Vagina (tissue), 2 donors: ENCODE measurements around the gene MAML2.

Source experiments
- POLR2A ChIP-seq, 2 donors: fragments of 450-650 bp; IDR thresholded peaks; one replicate each; pipeline ENCODE4 v1.6.1; 2017; ENCODE audit warnings: antibody characterized with exemption in 2 of 2, mild to moderate bottlenecking in 2 of 2, moderate library complexity in 2 of 2
- POLR2AphosphoS5 ChIP-seq, 2 donors: sonication (generic); formaldehyde crosslinking; IDR thresholded peaks; one replicate each; pipeline ENCODE4 v1.9.0; 2017; ENCODE audit warnings: antibody characterized with exemption in 2 of 2, mild to moderate bottlenecking in 2 of 2, low read depth in 1 of 2; ENCODE audit not compliant: insufficient read depth in 1 of 2
- TF ChIP-seq, protein P1 (sequence below), 3 experiments: fragments of 450-650 bp in 2 of 3; fragments of 200-600 bp in 1 of 3; sonication (generic) in 1 of 3; IDR thresholded peaks; one replicate each; pipeline ENCODE4 v1.5.1; 2017 to 2019; ENCODE audit warnings: antibody characterized with exemption in 3 of 3, mild to moderate bottlenecking in 2 of 3, moderate library complexity in 2 of 3

DNA sequence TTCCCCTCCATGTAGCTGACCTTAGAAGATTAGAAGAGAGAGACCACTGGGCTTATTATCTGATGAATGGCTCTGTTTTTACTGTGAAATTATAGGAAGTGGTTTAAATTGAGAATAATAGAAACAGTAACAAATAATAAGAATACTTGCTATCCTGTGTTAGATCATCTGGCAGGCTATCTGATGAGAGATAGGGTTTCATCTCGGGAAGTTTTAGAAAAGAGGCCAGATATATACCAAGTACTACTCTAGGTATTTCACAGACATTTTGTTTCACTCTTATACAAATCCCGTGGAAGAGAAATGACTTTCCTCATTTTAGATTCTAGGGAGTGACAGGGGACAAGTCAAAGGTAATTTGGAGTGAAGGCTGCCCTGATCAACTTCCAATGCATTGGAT is 198.4 kb downstream of the MAML2 start:
- TF ChIP-seq, protein P1, sequence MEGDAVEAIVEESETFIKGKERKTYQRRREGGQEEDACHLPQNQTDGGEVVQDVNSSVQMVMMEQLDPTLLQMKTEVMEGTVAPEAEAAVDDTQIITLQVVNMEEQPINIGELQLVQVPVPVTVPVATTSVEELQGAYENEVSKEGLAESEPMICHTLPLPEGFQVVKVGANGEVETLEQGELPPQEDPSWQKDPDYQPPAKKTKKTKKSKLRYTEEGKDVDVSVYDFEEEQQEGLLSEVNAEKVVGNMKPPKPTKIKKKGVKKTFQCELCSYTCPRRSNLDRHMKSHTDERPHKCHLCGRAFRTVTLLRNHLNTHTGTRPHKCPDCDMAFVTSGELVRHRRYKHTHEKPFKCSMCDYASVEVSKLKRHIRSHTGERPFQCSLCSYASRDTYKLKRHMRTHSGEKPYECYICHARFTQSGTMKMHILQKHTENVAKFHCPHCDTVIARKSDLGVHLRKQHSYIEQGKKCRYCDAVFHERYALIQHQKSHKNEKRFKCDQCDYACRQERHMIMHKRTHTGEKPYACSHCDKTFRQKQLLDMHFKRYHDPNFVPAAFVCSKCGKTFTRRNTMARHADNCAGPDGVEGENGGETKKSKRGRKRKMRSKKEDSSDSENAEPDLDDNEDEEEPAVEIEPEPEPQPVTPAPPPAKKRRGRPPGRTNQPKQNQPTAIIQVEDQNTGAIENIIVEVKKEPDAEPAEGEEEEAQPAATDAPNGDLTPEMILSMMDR (IDR thresholded peaks at IDR 0.05), result no peak
- no peak for TF ChIP-seq POLR2AphosphoS5 (IDR thresholded peaks at IDR 0.05; ENCODE audit: insufficient read depth in 1 of 2, low read depth in 1 of 2)
- TF ChIP-seq POLR2A (IDR thresholded peaks at IDR 0.05), result no peak
